HL-60/S4 treated with retinoic acid at 250 ng/mL for 4 days and 3 days (cell line): ENCODE data around the gene SSB.
"Not testable (repeated sequence)": the region's sequence is repeated elsewhere in the genome, so short reads cannot be mapped to it uniquely, and the experiment has no call there.

ENCODE experiments used
- in situ Hi-C: fragments of 300-500 bp; cut with MboI; formaldehyde crosslinking; loops from 2 replicates; pipeline ENCODE4 v1.7.0; 2022; ENCODE audit warnings: low sequenced_read_pairs

Gene SSB

DNA sequence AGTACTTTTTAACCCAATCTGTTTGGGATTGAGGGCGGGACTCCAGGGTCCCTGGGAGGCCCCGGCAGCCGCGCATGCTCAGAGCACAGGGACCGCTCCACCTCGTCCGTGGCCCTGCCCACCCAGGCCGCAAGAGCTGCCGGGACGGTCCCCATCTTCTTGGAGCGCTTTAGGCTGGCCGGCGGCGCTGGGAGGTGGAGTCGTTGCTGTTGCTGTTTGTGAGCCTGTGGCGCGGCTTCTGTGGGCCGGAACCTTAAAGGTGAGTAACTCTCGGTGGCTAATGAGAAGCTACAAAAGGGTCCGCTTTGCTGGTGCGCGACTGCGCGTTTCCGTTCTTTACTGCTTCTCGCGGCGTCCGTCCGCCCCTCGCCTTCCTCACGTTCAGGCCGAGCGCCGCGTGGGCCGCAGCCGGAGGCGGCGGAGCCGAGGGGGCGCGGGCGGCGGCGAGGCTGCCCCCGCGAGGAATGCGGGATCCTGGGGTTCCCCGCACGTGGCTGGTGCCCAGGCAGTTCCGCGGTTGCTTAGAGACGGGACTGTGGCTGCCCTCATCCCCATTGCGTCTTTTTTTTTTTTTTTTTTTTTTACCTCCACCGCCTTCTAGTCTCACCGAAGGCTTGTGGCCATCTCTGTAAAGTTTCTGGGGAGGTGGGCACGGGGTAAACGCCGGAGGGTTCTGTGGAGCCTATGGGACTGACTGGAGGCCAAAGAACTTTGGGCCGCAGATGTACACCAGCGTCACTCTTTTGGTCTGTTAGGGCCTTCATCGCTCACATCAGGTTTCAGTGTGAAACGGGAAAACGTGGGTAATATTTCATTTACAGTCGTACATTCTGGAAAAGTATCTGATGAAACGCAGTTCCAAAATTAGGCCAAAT lies at the start of gene SSB:
Gene SSB (plus strand): TSS at position 154 of the 875 bp plus-strand sequence. CDS start 2,090 bp downstream, outside the sequence.
- in situ Hi-C loops, result no loop called here

DNA sequence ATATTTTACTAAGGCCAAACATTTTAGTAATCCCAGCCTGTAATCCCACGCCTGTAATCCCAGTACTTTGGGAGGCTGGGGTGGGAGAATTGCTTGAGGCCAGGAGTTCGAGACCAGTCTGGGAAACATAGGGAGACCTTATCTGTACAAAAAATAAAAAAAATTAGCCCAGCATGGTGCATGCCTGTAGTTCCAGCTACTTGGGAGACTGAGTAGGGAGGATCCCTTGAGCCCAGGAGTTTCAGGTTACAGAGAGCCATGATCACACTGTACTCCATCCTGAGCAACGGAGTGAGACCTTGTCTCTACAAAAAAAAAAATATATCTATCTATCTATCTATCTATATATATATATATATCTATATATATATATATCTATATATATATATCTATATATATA lies 45.9 kb upstream of the SSB start:
- in situ Hi-C loops, result no loop called here

DNA sequence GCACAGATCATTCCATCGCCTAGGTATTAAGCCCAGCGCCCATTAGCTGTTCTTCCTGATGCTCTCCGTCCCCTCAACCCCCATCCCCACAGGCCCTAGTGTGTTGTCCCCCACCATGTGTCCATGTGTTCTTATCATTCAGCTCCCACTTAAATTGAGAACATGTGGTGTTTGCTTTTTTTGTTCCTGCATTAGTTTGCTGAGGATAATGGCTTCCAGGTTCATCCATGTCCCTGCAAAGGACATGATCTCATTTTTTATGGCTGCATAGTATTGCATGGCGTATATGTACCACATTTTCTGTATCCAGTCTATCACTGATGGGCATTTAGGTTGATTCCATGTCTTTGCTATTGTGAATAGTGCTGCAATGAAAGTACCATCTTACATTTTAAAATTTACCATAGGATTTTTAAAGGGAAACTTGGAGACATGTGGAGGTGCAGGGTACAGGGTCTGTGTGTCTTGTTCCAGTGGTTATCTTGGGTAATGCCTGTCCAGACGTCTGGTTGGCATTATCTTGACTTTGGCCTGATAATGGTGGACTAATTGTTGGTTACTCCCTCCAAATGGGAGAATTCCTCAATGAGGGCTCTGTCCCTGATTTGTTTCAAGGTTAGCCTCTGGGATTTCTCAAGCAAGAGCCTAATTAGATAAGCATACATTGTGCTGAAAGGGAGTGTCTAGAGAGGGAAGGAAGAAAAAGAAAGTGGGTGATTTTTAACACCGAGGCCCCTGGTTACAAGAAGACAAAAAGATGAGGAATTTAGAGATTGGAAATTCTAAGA lies 43.4 kb upstream of the SSB start:
- in situ Hi-C loops, result no loop called here

DNA sequence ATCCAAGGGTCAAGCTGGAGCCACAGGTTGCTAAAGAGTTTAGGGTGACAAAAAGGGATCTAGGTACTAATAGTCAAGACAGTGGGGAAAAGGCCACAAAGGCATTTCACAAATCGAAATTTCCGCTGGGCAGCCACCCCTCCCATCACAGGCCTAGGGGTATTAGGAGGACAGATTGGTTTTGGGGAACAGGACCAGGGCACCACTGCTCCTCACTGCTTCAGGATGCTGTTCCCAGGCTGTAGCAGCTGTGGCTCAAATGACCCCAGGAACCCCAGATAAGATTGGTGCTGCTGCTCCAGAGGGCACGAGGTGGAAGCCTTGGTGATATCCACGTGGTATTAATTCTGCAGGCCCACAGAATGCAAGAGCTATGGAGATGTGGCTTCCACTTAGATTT lies 42.3 kb upstream of the SSB start:
- in situ Hi-C loops, result no loop called here

DNA sequence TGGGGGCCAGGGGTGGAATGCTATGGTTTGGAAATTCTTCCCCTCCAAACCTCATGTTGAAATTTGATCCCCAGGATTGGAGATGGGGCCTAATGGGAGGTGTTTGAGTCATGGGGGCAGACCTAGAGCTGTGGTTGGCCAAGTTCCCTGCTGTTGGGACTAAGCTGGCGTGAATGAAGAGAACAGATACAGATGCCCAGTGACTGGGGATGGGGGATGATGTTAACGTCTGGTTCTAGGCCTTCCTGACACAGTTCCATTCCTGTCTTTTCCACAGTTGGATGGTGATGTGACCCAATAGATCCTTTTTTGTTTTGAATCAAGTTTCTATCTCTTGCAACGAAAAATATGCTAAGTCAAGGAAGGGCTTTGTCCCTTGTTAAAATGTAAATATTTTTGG lies 41.3 kb upstream of the SSB start:
- in situ Hi-C loops, result no loop called here

DNA sequence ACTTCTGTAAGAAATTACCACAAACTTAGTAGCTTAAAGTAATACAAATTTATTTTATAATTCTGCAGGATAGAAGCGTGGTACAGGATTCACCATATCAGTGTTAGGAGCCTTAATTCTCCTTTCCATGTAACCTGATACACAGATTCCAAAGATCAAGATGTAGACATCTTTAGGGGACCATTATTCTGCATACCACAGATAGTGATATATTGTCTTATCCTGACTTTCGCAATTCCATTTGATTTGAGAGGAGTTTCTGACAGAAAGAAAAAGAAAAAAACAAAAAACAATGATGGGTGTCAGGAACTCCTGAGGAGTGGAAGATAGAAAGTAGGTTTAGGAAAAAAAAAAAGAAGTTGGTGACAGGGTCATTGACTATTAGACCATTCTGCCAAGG lies 40.9 kb upstream of the SSB start:
- in situ Hi-C loops, result no loop called here

DNA sequence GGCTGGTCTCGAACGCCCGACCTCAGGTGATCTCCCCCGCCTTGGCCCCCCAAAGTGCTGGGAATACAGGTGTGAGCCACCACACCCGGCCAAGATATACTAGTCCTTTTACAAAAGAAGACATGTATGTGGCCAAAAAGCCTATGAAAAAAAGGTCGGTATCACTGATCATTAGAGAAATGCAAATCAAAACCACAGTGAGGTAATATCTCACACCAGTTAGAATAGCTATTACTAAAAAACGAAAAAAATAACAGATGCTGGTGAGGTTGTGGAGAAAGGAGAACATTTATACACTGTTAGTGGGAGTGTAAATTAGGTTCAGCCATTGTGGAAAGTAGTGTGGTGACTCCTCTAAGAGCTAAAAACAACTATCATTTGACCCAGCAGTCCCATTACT lies 38.7 kb upstream of the SSB start:
- in situ Hi-C loops, result no loop called here

DNA sequence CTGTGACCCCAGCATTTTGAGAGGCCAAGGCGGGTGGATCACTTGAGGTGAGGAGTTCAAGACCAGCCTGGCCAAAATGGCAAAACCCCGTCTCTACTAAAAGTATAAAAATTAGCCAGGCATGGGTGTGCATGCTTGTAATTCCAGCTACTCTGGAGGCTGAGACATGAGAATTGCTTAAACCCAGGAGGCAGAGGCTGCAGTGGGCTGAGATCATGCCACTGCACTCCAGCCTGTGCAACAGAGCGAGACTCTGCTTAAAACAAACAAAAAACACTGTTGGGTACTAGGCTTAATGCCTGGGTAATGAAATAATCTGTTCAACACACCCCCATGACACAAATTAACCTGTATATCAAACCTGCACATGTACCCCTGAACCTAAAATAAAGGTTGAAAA lies 37.9 kb upstream of the SSB start:
- in situ Hi-C loops, result not testable (repeated sequence)

DNA sequence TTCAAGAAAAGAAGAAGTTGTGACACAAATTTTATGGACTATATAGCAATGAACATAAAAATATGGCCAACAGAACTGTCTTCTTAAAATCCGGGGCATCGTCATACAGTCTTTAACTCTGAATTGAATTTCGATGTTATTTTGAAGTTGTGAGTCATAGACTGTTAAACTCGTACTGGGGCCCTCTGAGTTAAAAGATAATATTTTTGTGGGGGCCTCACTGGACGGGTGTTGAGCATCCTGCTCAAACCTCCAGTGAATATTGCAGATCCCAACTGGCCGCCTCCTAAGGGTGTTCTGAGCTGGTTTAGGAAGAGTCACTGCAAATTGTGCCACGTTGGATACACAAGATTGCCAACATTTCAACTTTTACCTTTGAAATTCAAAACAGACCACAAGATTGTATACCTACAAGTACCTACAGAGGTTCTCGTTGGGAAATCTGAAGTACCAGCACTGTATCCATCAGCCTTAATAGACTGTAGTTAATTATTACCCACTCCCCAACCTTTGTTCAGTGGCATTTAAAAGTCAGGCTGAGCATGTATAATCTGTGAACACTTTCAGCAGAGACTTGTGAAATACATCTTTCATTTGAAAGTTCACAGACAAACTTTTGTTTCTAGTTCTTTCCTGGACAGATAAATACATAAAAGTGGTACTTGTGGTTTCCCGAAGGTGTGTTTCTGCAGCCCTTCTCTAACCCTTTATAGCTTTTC lies 37.3 kb upstream of the SSB start:
- in situ Hi-C loops, result no loop called here

DNA sequence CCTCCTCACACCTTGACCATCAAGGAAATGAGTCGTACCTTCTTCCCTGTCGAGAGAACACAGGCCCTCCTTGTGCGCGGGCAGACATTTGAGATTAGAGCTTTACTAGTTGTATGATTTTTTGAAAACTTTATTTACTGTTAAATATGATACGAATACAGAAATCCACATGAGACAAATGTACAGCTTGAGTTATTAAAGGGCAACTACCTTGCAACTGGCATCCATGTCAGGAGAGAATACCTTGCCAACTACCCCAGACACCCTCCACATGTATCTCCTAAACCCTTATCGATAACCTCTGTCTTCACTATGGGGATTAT lies 36.7 kb upstream of the SSB start:
- in situ Hi-C loops, result no loop called here

DNA sequence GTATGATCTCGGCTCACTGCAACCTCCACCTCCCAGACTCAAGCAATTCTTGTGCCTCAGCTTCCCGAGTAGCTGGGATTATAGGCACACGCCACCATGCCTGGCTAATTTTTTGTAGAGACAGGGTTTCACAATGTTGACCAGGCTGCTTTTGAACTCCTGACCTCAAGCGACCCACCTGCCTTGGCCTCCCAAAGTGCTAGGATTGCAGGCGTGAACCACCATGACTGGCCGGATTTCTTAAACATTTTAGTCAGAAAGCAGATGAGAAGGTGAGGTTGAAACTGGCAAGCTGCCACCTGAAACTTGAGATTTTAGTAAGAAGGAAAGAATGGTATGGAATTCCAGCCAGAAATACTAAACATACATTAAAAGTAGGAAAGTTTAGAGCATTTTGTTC lies 33.1 kb upstream of the SSB start:
- in situ Hi-C loops, result no loop called here

DNA sequence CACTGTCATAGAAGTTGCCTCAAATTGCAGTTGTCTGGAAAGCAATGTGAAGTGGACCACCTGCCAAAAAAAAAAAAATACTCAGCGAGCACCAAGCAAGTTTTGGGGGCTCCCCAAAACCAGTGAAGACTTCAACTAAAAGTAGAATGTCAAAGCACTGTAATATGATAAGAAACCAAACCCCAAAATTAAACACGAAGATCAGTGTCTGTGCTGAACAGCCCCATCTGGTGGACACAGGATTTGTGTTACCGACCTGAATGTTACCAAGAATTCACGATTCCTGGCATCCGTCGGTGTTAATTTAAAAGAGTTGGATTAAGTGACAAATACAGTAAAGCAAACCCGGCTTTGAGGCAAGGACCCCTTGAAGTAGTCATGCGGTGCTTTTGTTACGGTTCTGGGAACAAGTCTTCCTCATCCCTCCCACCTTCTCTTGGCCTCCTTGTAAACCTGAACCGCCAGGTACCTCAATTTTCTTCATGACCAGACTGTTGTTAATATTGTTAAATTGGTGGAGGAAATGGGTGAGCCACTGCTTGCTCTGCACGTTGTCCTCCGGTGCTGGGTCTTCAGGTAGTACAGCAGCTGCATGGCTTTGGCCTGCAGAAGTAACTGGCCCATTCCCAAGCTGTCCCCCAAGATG lies 31.3 kb upstream of the SSB start:
- in situ Hi-C loops, result no loop called here

DNA sequence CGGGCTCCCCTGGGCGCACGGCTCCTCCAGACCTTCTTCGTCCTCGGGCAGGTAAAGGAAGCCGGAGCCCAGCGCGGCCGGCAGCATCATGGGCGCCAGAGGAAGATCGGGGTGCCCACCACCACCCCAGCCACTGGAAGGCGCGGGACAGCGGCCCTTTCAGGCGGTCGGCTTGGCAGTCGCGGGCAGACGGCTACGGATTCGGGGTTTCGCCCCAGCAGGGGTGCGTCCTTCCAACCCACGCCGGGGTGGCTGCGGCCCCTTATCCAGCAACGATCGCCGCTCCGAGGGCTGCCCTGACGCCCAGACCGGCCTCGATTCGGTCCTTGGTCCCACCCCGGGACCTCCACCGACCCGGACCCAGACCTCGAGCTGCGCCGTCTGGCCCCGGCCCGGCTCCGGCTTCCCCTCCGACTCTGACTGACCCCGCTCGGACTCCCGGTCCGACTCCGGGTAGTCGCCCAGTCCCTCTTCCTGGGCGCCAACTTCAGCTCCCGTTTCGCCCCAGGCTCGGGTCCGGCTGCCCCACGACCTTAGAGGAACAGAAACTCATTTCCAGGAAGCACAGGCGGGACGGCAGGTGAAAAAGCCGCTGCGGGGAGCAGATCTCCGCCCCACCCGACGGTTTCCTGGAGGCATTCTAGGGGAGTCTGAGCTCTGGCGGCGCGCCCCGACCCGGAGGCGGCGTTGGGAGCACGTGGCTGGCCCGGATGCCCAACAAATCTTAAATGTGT lies 30.2 kb upstream of the SSB start:
- in situ Hi-C loops, result no loop called here

DNA sequence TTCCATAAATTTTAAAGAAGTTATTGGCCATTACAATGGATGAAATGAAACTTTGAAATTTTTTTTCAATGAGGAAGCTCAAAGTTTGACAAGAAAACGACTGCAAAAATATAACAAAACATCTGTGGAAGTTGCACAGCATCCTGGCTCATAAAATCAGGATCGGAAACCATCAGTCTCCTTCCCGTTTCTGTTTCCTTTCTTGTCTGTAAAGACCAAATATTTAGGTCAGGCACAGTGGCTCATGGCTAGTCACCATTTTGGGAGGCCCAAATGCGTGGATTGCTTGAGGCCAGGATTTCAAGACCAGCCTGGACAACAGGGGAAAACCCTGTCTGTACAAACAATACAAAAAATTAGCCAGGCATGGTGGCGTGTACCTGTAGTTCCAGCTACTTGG lies 27.6 kb upstream of the SSB start:
- in situ Hi-C loops, result no loop called here

DNA sequence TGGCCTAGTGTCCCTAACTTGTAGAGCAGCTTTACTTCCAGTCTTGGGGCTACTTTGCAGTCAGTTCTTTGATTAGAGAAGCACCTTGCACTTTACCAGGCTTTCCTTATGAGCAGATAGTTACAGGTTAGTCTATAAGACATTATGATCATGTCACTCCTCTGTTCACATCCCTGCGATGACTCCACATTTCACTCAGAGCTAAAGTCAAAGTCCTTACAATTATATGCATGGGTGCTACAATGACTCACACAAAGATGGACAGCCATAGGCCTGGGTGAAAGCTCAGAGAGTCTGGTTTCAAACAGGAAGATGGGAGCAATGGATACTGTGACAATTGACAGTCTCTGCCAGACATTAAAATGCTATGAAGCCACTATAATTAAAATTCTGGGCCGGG lies 27.1 kb upstream of the SSB start:
- in situ Hi-C loops, result no loop called here

DNA sequence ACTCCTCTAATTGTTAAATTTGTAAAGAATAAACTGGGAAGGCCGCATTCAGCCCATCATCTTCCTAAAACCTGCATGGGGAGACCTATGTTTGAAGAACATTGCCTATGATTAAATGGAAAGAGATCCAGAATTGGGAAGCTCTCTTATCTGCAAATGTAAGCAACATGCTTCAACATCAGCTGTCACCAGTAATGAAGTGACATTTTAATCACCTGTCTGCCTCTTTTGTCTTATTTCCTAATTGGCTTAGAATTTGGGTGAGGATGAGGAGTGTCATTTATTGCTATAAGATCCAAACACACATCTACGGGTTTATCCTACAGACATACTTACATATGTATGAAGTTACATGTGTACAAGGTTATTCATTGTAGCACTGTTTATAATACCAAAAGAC lies 26.0 kb upstream of the SSB start:
- in situ Hi-C loops, result no loop called here

DNA sequence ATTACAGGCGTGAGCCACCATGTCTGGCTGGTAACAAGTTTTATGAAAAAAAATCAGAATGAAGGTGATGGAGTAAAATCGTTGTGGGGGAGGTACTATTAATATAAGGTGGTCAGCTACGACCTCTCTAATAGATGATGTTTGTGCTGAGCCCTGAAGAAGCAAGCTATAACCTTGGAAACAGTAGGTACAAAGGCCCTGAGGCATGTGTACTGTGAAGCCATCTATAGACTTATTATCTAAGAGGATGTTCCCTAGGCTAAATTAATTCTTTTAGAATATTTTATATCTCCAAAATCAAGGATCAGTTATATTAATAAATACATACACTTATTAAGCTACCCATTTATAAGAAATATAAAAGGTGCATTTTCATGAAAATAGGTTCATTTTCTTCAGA lies 23.3 kb upstream of the SSB start:
- in situ Hi-C loops, result no loop called here

DNA sequence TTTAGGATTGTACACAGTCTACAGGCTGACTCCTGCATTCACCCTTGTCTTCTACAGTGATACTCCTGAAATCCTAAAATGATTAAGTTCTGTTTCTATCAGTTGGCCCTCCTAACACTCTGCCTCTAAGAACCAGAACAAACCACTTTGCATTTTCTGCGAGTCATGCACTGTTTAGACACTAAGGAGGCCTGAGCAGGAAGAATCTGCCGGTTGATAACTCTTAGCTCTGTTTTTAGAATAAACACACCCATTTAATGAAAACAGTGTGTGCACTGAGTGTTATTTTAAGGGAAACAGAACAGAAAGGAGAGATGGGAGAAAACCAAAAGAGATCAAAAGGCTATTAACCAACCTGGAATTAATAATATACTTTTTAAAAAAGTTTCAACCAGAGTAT lies 22.9 kb upstream of the SSB start:
- in situ Hi-C loops, result no loop called here

DNA sequence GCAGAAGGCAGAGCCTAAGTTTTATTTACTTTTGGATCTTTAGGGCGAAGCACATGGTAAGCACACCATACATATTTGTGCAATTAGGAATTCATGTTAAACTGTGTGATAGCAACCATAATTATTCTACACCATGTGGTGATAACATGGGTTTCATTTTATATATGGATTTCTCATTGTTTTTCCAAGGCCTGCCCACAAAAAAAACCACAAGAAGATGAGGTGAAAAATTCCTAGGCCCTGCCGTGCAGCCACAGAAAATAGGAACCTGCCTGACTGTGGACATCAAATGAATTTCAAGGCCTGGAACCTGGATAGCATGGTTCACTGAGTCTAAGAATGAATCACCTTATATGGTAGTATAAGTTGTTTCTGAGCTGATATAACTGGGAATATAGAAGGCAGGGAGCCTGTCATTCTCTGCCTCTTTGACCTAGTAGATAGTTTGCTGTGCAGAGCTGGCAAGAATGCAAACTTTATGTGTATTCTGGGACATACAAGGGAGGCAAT lies 22.4 kb upstream of the SSB start:
- in situ Hi-C loops, result no loop called here

DNA sequence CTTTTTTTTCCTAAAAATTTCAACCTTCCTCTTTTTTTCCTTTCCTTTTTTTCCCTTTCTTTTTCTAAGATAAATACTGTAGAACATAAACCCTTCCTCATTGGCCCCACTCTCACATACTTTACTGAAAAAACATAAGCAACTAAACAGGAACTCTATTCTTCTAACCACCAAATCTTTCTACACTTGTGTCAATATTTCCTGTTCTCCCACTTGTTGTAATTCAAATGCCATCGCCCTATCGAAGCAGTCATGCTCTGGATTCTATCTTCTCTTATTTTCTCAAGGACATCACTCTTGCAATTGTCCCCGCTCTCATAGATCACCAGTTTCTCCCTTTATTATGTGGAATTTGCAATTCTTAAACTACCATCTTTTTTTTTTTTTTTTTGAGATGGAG lies 20.2 kb upstream of the SSB start:
- in situ Hi-C loops, result no loop called here
